Cardiac fibroblast (primary cell): ENCODE measurements around the gene CCDC110.
A peak's percentile ranks its signal among the peaks of the same experiment; 100 is the strongest.

Experiments
- DNase-seq, 2 donors: peaks; one replicate each; pipeline versions ENCODE4 v3.0.0 to v3.0.0-alpha.2; 2010; ENCODE audit warnings: low read depth in 2 of 2
- H3K4me3 ChIP-seq, 2 donors: replicated peaks in 1 of 2; 1 replicate in 1 of 2; 2 replicates in 1 of 2; pipeline ENCODE4 v1.5.1; 2011; ENCODE audit warnings: low read depth in 2 of 2, low read length in 2 of 2, mild to moderate bottlenecking in 2 of 2, moderate library complexity in 1 of 2
- CTCF ChIP-seq: IDR thresholded peaks from one replicate; pipeline ENCODE4 v1.5.1; 2011; ENCODE audit warnings: low read depth, mild to moderate bottlenecking, low read length, inconsistent platforms

CCDC110 gene

GRCh38 chr4:185396724-185397385, 74.7 kb downstream of the CCDC110 start, which contains the start of gene ANKRD37:
Gene ANKRD37, plus strand, starts transcription at chr4:185396841. Its CDS starts 83 bp downstream, at chr4:185396924.
- TF ChIP-seq CTCF, result no peak
- peak within 1 kb of the TSS; percentile 68 to 74 for H3K4me3 ChIP-seq
- peak; percentile 44 to 52 for DNase-seq

DNA sequence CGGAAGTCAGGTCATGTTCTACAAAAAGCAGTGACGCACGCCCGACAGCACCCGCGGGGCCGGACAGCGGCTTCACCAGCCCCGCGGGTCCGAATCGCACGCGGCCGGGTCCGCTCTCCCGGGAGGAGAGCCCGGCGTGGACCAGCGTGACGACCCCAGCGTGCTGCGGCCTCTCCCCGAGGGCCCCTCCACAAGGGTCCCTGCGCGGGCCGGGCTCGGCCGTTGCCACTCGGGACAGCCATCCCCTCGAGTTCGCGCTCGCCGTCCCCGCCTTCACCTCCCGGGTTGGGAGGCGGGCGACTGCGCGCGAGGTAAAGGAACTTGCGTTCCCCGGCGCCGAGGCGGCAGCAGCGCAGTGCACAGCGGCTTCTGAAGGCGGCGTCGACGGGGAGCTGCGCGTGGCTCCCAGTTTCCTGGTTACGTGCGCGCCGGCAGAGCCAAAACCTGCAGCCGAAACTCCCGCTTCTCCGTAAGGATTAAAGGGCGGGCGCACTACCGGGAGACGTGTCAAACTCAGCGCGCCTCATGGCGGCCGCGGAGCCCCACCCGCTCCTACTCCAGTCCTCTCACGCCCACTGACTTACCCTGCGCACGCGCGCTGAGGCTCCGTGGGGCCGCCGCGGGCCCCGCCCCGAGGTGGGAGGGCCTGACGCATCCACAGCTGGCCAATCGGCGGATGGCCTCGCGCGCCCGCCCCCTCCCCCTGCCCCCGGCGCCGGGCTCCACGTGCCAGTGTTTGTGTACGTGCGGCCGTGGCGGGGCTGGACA, 75.4 kb downstream of the CCDC110 start:
- TF ChIP-seq CTCF, result no peak
- peak overlapping the region; percentile 68 to 74 for H3K4me3 ChIP-seq

DNA sequence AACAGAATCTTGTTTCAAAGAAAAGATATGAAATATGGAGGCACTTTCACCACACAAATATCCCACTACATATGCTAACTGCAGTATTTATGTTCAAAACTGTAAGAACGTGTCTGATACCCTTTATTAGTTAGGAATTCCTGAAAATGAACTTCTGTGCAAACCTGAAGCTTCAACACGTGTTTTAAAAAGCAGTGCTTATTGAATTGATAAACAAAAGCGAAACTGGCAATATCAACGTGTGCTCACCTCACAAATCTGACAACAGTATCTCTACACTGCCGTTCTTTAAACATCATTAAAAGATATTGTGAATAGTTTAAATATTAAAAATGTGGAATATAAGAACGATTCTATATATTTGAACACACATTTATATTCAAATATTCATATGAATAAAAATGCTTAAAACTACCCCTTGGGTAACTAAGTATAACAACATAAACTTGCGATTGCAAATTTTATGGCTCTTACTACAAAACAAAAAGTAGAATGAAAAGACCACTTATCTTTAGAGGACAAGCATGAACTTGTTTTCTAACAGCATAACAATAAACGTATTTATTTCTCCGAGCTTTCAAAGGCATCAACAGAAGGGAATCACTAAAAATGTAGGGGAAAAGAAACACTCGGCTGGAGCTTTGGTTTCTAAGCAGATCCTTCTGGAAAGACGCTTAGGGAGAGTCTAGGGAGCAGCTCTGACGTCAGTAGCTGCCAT, 76.1 kb downstream of the CCDC110 start, which contains the start of gene LRP2BP:
LRP2BP (minus strand) TSS at position 687 of the 718 bp plus-strand sequence. CDS start 17,738 bp downstream, outside the sequence.
- no peak for TF ChIP-seq CTCF
- no peak for DNase-seq
- H3K4me3 ChIP-seq, result peak within 1 kb of the TSS; percentile 68 to 74

More for the DNA sequence above, 75.4 kb downstream of the CCDC110 start:
- DNase-seq, result peak; percentile 98 to 99
